ENCODE data around the gene PRRC1. TPM values are rescaled to one million over a fixed set of nuclear protein-coding genes. Genes with fewer than 3 reads are reported as not detected.

The PRRC1 gene
- total and polyA plus RNA-seq, 9 of the 15 experiments (the other 6 are each of a cell fraction or from before 2014, with no cell fraction given) = 23.4 to 68.7 (median 43.9) TPM

DNA sequence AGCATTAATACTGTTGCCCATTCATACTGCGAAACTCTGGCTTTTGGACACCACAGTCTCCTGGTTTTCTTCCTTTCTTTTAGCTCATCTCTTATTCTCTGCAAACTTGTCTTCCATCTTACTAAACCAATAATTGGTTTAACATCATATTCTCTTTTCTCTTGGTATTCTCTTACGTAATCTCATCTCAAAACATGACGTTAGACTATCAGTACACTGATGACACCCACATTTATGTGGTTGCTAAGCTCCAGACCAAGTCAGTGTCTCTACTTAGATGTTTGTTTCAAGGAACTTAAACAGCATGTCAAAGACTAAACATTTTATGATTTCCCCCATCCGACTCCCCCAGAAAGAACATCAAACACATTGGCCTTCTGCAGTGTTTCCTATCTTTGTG, 2.1 kb downstream of the PRRC1 start:
- Histone ChIP-seq H3K9ac (ENCODE audit: insufficient read depth in 1 of 2, low read depth in 2 of 2, low read length in 2 of 2) (no peak overlapping the region), H2AFZ (ENCODE audit: low read depth, low read length) (no peak overlapping the region), H4K20me1 (replicated peaks; ENCODE audit: control insufficient read depth, insufficient read depth, low read length) (no peaks in the 10 kb centered on the region), H3K4me2 (ENCODE audit: insufficient read depth, low read length) (0 out of 2 replicates have a peak overlapping the region, but pooled peaks have one; percentile 96), H3K4me1 (replicated peaks in 1 of 2; ENCODE audit: control insufficient read depth in 2 of 2, insufficient read depth in 2 of 2, low read length in 2 of 2) (peaks cover 9 to 12% of the 10 kb centered on the region in 2 experiments; a peak in 4 of 5 replicates), H3K4me3 (no peak overlapping the region), H3K9me3 (replicated peaks; ENCODE audit: control insufficient read depth, insufficient read depth, low read depth, low read length) (0 out of 2 replicates have a peak, but pooled peaks cover 12% of the 10 kb centered on the region), H3K27me3 (ENCODE audit: control insufficient read depth in 2 of 2, insufficient read depth in 2 of 2, low read length in 2 of 2) (no peaks in the 10 kb centered on the region), H3K27ac (ENCODE audit: extremely low read depth, low read depth, low read length) (no peak overlapping the region), H3K36me3 (ENCODE audit: control insufficient read depth, insufficient read depth, low read length) (peaks cover 42% of the 10 kb centered on the region), H3K9me1 (ENCODE audit: control insufficient read depth, insufficient read depth, low read length) (no peaks in the 10 kb centered on the region), H3K79me2 (ENCODE audit: control insufficient read depth, insufficient read depth, low read length) (peaks cover 53% of the 10 kb centered on the region)
- FAIRE-seq = no peak
- TF ChIP-seq CEBPB (tag; IDR thresholded peaks at IDR 0.05) = peak; percentile 61
- no peak for TF ChIP-seq FIP1L1 (IDR thresholded peaks at IDR 0.05; ENCODE audit: low read depth, low read length, poor library complexity, severe bottlenecking)
- no peak for TF ChIP-seq ASH1L (IDR thresholded peaks at IDR 0.05; ENCODE audit: borderline replicate concordance, low read depth, partially characterized antibody)
- peak; percentile 10; the same call in 1 of the 2 replicates for TF ChIP-seq RBFOX2 (IDR thresholded peaks at IDR 0.05; ENCODE audit: low read depth, low read length)
- TF ChIP-seq, protein P1, sequence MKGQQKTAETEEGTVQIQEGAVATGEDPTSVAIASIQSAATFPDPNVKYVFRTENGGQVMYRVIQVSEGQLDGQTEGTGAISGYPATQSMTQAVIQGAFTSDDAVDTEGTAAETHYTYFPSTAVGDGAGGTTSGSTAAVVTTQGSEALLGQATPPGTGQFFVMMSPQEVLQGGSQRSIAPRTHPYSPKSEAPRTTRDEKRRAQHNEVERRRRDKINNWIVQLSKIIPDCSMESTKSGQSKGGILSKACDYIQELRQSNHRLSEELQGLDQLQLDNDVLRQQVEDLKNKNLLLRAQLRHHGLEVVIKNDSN (CRISPR knock-in tag; IDR thresholded peaks at IDR 0.05) = no peak
- no peak for TF ChIP-seq ETV5 (CRISPR knock-in tag; IDR thresholded peaks at IDR 0.05; ENCODE audit: low read depth)
- TF ChIP-seq CEBPG (CRISPR knock-in tag; IDR thresholded peaks at IDR 0.05) = no peak
- TF ChIP-seq CEBPG (tag; conservative IDR thresholded peaks at IDR 0.05 in 1 of 2, IDR thresholded peaks at IDR 0.05 in 1 of 2) = peak in 1 of 2 experiments; percentile 51; a peak in 1 of 4 replicates
- no peak for TF ChIP-seq MCM5 (IDR thresholded peaks at IDR 0.05; ENCODE audit: low read depth)
- ChIA-PET CTCF (ENCODE audit: low intra/inter-chr PET ratio) (no interaction called here), POLR2A (no interaction called here)
- in situ Hi-C loops (cut with MboI) = no loop called here
- WGBS (ENCODE audit: insufficient coverage, low coverage, missing lambda C conversion rate) = 68% methylated on average over 4 of the region's 4 CpGs
- intact Hi-C loops (cut with micrococcal nuclease) = no loop called here
- no peak for DNase-seq (ENCODE audit: extremely low read depth in 1 of 4, low spot score in 3 of 4)
- no TSS peak for BruUV-seq (replicated peaks)
- ATAC-seq = no peak

Measured in K562 (cell line).